ENCODE data around the gene GRK5.

GRCh38 chr10:119439922-119440321 is 232.6 kb downstream of the GRK5 start:
- TF ChIP-seq POLR2A (IDR thresholded peaks at IDR 0.05; ENCODE audit: low read depth, low read length) (no peak), POLR2AphosphoS5 (IDR thresholded peaks at IDR 0.05; ENCODE audit: low read depth, low read length) (no peak)

All from GM12892 (cell line).